Cardiac muscle cell (in vitro differentiated cells and primary cell): ENCODE data around the gene OR5B17. TPM values are rescaled to one million over a fixed set of nuclear protein-coding genes. Genes with fewer than 3 reads are reported as not detected.

ENCODE experiments used
- DNase-seq, 2 donors: peaks; one replicate each; pipeline versions ENCODE4 v3.0.0 to v3.0.0-alpha.2; 2010 to 2017; ENCODE audit warnings: low read depth in 1 of 2, low spot score in 1 of 2
- H3K27ac ChIP-seq: fragments of 200-600 bp; sonication (generic); 2 replicates; pipeline ENCODE4 v1.5.1; 2016
- H3K27me3 ChIP-seq: fragments of 200-600 bp; sonication (generic); 2 replicates; pipeline ENCODE4 v1.6.0; 2016; ENCODE audit warnings: control low read depth
- H3K36me3 ChIP-seq: fragments of 200-600 bp; sonication (generic); 2 replicates; pipeline ENCODE4 v1.5.1; 2016; ENCODE audit warnings: control low read depth
- H3K4me1 ChIP-seq: fragments of 200-600 bp; sonication (generic); 2 replicates; pipeline ENCODE4 v1.8.1; 2017; ENCODE audit warnings: low read depth, mild to moderate bottlenecking, mixed run types
- H3K4me3 ChIP-seq: fragments of 200-600 bp; sonication (generic); 2 replicates; pipeline ENCODE4 v1.5.1; 2016; ENCODE audit warnings: mild to moderate bottlenecking
- H3K9me3 ChIP-seq: fragments of 200-600 bp; sonication (generic); 2 replicates; pipeline ENCODE4 v1.5.1; 2017; ENCODE audit warnings: low read depth, mild to moderate bottlenecking, control low read depth
- polyA plus RNA-seq: library from polyadenylated mRNA; unstranded; fragments of >200 nt; fragmentation: Nextera tagmentation; extraction: Ambion mirVana; gene quantifications from 2 replicates; pipeline ENCODE4 v1.2.1, GENCODE V29; 2016
- total RNA-seq: library from RNA; depleted of rRNA; stranded (reverse); fragments of >200 nt; gene quantifications from 2 replicates; pipeline ENCODE4 v1.2.3, GENCODE V29; 2016
- TF ChIP-seq, protein P1 (sequence below): IDR thresholded peaks from 2 replicates; pipeline ENCODE4 v1.5.1; 2012; ENCODE audit warnings: low read depth, mild to moderate bottlenecking, low read length

Gene OR5B17
- total and polyA plus RNA-seq, 2 experiments from 2014 or later: not detected

DNA sequence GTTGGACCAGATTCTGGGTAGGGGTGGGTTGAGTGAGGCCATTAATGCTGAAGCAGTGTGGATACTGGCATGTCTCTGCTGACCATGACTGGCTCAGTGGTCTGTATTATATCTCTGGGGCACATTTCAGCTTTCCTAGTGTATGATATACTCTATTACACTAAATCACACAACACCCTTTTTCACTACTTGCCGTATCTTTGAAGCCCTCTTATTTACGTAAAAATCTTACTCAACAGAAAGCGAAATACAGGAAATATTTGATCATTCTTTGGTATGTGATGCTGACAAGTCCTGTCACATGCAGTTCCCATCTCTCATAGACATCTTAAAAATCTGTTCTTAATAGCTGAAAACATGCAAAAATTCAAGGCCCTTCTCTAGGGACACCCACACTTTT, 40.3 kb downstream of the OR5B17 start:
- DNase-seq: no peak
- Histone ChIP-seq H3K27me3 (no peaks in the 10 kb centered on the region), H3K4me3 (no peak overlapping the region), H3K36me3 (no peaks in the 10 kb centered on the region), H3K27ac (no peak overlapping the region), H3K9me3 (no peaks in the 10 kb centered on the region), H3K4me1 (no peaks in the 10 kb centered on the region)
- TF ChIP-seq, protein P1, sequence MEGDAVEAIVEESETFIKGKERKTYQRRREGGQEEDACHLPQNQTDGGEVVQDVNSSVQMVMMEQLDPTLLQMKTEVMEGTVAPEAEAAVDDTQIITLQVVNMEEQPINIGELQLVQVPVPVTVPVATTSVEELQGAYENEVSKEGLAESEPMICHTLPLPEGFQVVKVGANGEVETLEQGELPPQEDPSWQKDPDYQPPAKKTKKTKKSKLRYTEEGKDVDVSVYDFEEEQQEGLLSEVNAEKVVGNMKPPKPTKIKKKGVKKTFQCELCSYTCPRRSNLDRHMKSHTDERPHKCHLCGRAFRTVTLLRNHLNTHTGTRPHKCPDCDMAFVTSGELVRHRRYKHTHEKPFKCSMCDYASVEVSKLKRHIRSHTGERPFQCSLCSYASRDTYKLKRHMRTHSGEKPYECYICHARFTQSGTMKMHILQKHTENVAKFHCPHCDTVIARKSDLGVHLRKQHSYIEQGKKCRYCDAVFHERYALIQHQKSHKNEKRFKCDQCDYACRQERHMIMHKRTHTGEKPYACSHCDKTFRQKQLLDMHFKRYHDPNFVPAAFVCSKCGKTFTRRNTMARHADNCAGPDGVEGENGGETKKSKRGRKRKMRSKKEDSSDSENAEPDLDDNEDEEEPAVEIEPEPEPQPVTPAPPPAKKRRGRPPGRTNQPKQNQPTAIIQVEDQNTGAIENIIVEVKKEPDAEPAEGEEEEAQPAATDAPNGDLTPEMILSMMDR: no peak

DNA sequence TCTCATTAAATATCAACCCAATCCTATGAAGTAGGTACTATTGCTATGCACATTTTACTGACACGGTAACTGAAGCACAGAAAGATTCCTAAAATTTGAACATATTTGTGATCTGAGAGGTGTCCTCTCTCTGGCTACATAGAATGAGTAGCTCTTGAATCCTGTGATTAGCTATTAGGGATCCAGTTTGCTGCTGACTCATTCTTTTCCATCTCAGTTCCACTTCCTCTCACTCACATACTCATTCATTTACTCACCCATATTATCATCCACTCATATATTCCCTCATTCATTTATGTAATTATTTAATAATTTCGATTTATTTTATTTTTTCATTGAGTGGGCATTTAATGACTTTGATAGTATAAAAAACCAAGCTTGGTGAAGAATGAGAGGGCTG, 42.7 kb downstream of the OR5B17 start:
- DNase-seq: no peak
- H3K36me3 ChIP-seq: no peaks in the 10 kb centered on the region
- H3K9me3 ChIP-seq: no peaks in the 10 kb centered on the region
- no peak overlapping the region for H3K4me3 ChIP-seq
- no peaks in the 10 kb centered on the region for H3K4me1 ChIP-seq
- TF ChIP-seq, protein P1: no peak
- H3K27me3 ChIP-seq: no peaks in the 10 kb centered on the region
- H3K27ac ChIP-seq: no peak overlapping the region

Other genes with a start within 250 kb of the OR5B17 start
- not detected in 2 replicates for gene OR9I1, start 233.5 kb downstream of the OR5B17 start, total RNA-seq
- not detected in 2 replicates for gene OR9I1, start 233.5 kb downstream of the OR5B17 start, polyA plus RNA-seq
- not detected in 2 replicates for gene OR9Q2, start 170.0 kb downstream of the OR5B17 start, total RNA-seq
- gene OR9Q2, start 170.0 kb downstream of the OR5B17 start, polyA plus RNA-seq: not detected in 2 replicates
- gene OR1S2, start 154.9 kb downstream of the OR5B17 start, total RNA-seq: not detected in 2 replicates
- not detected in 2 replicates for gene OR1S2, start 154.9 kb downstream of the OR5B17 start, polyA plus RNA-seq
- gene OR1S1, start 146.3 kb downstream of the OR5B17 start, total RNA-seq: not detected in 2 replicates
- gene OR1S1, start 146.3 kb downstream of the OR5B17 start, polyA plus RNA-seq: not detected in 2 replicates
- not detected in 2 replicates for gene OR10Q1, start 130.2 kb downstream of the OR5B17 start, total RNA-seq
- gene OR10Q1, start 130.2 kb downstream of the OR5B17 start, polyA plus RNA-seq: not detected in 2 replicates
- not detected in 2 replicates for gene OR10W1, start 90.8 kb downstream of the OR5B17 start, total RNA-seq
- not detected in 2 replicates for gene OR10W1, start 90.8 kb downstream of the OR5B17 start, polyA plus RNA-seq
- not detected in 2 replicates for gene OR5B3, start 47.8 kb upstream of the OR5B17 start, total RNA-seq
- gene OR5B3, start 47.8 kb upstream of the OR5B17 start, polyA plus RNA-seq: not detected in 2 replicates
- gene OR5B2, start 69.1 kb upstream of the OR5B17 start, total RNA-seq: not detected in 2 replicates
- gene OR5B2, start 69.1 kb upstream of the OR5B17 start, polyA plus RNA-seq: 0.59 TPM in 1 of 2 replicates, not detected in the other
- gene OR5B12, start 83.2 kb upstream of the OR5B17 start, total RNA-seq: not detected in 2 replicates
- not detected in 2 replicates for gene OR5B12, start 83.2 kb upstream of the OR5B17 start, polyA plus RNA-seq
- not detected in 2 replicates for gene OR5B21, start 149.0 kb upstream of the OR5B17 start, total RNA-seq
- not detected in 2 replicates for gene OR5B21, start 149.0 kb upstream of the OR5B17 start, polyA plus RNA-seq
- 3.5 and 4.1 TPM in 2 replicates for gene LPXN, start 216.8 kb upstream of the OR5B17 start, total RNA-seq
- 3.0 TPM in 2 replicates for gene LPXN, start 216.8 kb upstream of the OR5B17 start, polyA plus RNA-seq
- gene ZFP91, start 220.0 kb upstream of the OR5B17 start, total RNA-seq: 17.3 and 22.6 TPM in 2 replicates
- gene ZFP91, start 220.0 kb upstream of the OR5B17 start, polyA plus RNA-seq: 12.3 and 19.6 TPM in 2 replicates